Peyer's patch (tissue), 4 donors: ENCODE data around the gene ACSL5. TPM values are rescaled to one million over a fixed set of nuclear protein-coding genes. Genes with fewer than 3 reads are reported as not detected.
"Not testable (repeated sequence)": the region's sequence is repeated elsewhere in the genome, so short reads cannot be mapped to it uniquely, and the experiment has no call there.

ENCODE experiments used
- DNase-seq, 3 donors: peaks; one replicate each; pipeline ENCODE4 v3.0.0-alpha.2; 2017 to 2019
- H3K27ac ChIP-seq, 4 donors: fragments of 200-600 bp; sonication (generic); one replicate each; pipeline ENCODE4 v1.5.1; 2016 to 2019
- H3K27me3 ChIP-seq, 2 donors: fragments of 200-600 bp; sonication (generic); one replicate each; pipeline ENCODE4 v1.5.1; 2019
- H3K36me3 ChIP-seq, 3 donors: fragments of 200-600 bp; sonication (generic); one replicate each; pipeline ENCODE4 v1.5.1; 2016 to 2019
- H3K4me1 ChIP-seq, 4 donors: fragments of 200-600 bp; sonication (generic); one replicate each; pipeline ENCODE4 v1.5.1; 2016 to 2019
- H3K4me3 ChIP-seq, 4 donors: fragments of 200-600 bp; sonication (generic); 1 replicate in 3 of 4; 2 replicates in 1 of 4; pipeline ENCODE4 v1.5.1; 2016 to 2019; ENCODE audit warnings: mild to moderate bottlenecking in 1 of 4
- H3K9me3 ChIP-seq, 4 donors: fragments of 200-600 bp; sonication (generic); one replicate each; pipeline ENCODE4 v1.5.1; 2016 to 2019; ENCODE audit warnings: mild to moderate bottlenecking in 1 of 4
- CTCF ChIP-seq, 6 experiments: fragments of 450-650 bp in 4 of 6; fragments of 200-600 bp in 2 of 6; sonication (generic) in 1 of 6; IDR thresholded peaks; one replicate each; pipeline ENCODE4 v1.5.1; 2017 to 2019; ENCODE audit warnings: antibody characterized with exemption in 6 of 6, mild to moderate bottlenecking in 3 of 6, moderate library complexity in 1 of 6
- POLR2A ChIP-seq, 2 donors: fragments of 450-650 bp; IDR thresholded peaks; one replicate each; pipeline ENCODE4 v1.5.1; 2017; ENCODE audit warnings: antibody characterized with exemption in 2 of 2, mild to moderate bottlenecking in 2 of 2, moderate library complexity in 2 of 2
- total RNA-seq, 4 donors: library from RNA; depleted of rRNA; stranded (reverse); fragments of >200 nt; gene quantifications; one replicate each; pipeline ENCODE4 v1.1.0, GENCODE V29; 2016

The ACSL5 gene
- total RNA-seq, 4 donors from 2014 or later = 133 to 1,137 (median 595) TPM

- not testable (repeated sequence) for H3K36me3 ChIP-seq, H3K9me3 ChIP-seq, H3K27me3 ChIP-seq
- H3K27ac ChIP-seq = peak overlapping the region in 3 of 4 donors; percentile 44 to 87 (median 52)
- H3K4me3 ChIP-seq = peak overlapping the region in 1 of 4 donors; percentile 4
- DNase-seq = peak in 1 of 3 donors; percentile 69
- peaks cover 0 to 37% (median 2%) of the 10 kb centered on the region in 4 donors for H3K4me1 ChIP-seq
- TF ChIP-seq POLR2A (IDR thresholded peaks at IDR 0.05) = peak in 1 of 2 donors; percentile 26
Observed at GRCh38 chr10:112388056-112388455, 14.1 kb downstream of the ACSL5 start.

GRCh38 chr10:112388548-112388947 lies 14.6 kb downstream of the ACSL5 start:
- no peak for TF ChIP-seq CTCF (IDR thresholded peaks at IDR 0.05)
- no peak for TF ChIP-seq POLR2A (IDR thresholded peaks at IDR 0.05)
- no peak for DNase-seq
- Histone ChIP-seq H3K27ac (peak overlapping the region in 3 of 4 donors; percentile 44 to 87 (median 52)), H3K36me3 (no peaks in the 10 kb centered on the region), H3K9me3 (no peaks in the 10 kb centered on the region), H3K4me1 (peaks cover 0 to 35% (median 2%) of the 10 kb centered on the region in 4 donors), H3K27me3 (no peaks in the 10 kb centered on the region), H3K4me3 (peak overlapping the region in 1 of 4 donors; percentile 4)

GRCh38 chr10:112389271-112389822 lies 15.4 kb downstream of the ACSL5 start:
- Histone ChIP-seq H3K4me1 (peaks cover 0 to 34% (median 2%) of the 10 kb centered on the region in 4 donors), H3K36me3 (no peaks in the 10 kb centered on the region)
- peak in 2 of 3 donors; percentile 31 to 65 for DNase-seq

GRCh38 chr10:112390125-112390703 lies 16.3 kb downstream of the ACSL5 start:
- Histone ChIP-seq H3K4me3 (no peak overlapping the region), H3K4me1 (peaks cover 0 to 31% (median 2%) of the 10 kb centered on the region in 4 donors)

More at GRCh38 chr10:112389271-112389822, 15.4 kb downstream of the ACSL5 start:
- no peak for TF ChIP-seq POLR2A (IDR thresholded peaks at IDR 0.05)
- no peak for TF ChIP-seq CTCF (IDR thresholded peaks at IDR 0.05)
- peak overlapping the region in 3 of 4 donors; percentile 44 to 87 (median 52) for H3K27ac ChIP-seq
- no peaks in the 10 kb centered on the region for H3K9me3 ChIP-seq
- no peak overlapping the region for H3K4me3 ChIP-seq
- H3K27me3 ChIP-seq = no peaks in the 10 kb centered on the region

GRCh38 chr10:112393341-112393740 lies 19.4 kb downstream of the ACSL5 start:
- Histone ChIP-seq H3K27me3 (no peaks in the 10 kb centered on the region), H3K4me3 (no peak overlapping the region), H3K27ac (peak overlapping the region in 2 of 4 donors; percentile 25 to 48), H3K4me1 (peaks cover 0 to 31% (median 2%) of the 10 kb centered on the region in 4 donors), H3K36me3 (peaks cover 0 to 26% (median 0%) of the 10 kb centered on the region in 3 donors), H3K9me3 (no peaks in the 10 kb centered on the region)
- DNase-seq = no peak
- no peak for TF ChIP-seq POLR2A (IDR thresholded peaks at IDR 0.05)
- peak in 1 of 6 experiments; percentile 4 for TF ChIP-seq CTCF (IDR thresholded peaks at IDR 0.05)

More at GRCh38 chr10:112390125-112390703, 16.3 kb downstream of the ACSL5 start:
- Histone ChIP-seq H3K27me3 (no peaks in the 10 kb centered on the region), H3K27ac (no peak overlapping the region), H3K36me3 (peaks cover 0 to 3% (median 0%) of the 10 kb centered on the region in 3 donors), H3K9me3 (no peaks in the 10 kb centered on the region)
- no peak for DNase-seq
- TF ChIP-seq CTCF (IDR thresholded peaks at IDR 0.05) (no peak), POLR2A (IDR thresholded peaks at IDR 0.05) (no peak)

- Histone ChIP-seq H3K27ac (peak overlapping the region in 2 of 4 donors; percentile 27 to 48), H3K9me3 (no peaks in the 10 kb centered on the region), H3K27me3 (no peaks in the 10 kb centered on the region), H3K4me1 (peaks cover 0 to 31% (median 2%) of the 10 kb centered on the region in 4 donors), H3K36me3 (peaks cover 0 to 31% (median 0%) of the 10 kb centered on the region in 3 donors), H3K4me3 (no peak overlapping the region)
- TF ChIP-seq CTCF (IDR thresholded peaks at IDR 0.05) (no peak), POLR2A (IDR thresholded peaks at IDR 0.05) (no peak)
- no peak for DNase-seq
Observed at GRCh38 chr10:112393827-112394226, 19.9 kb downstream of the ACSL5 start.
